ENCODE measurements around the gene HSD11B1.

HSD11B1 gene

GRCh38 chr1:209728466-209728865 is 23.8 kb downstream of the HSD11B1 start:
- DNase-seq, result no peak

GRCh38 chr1:209729436-209729835 is 24.8 kb downstream of the HSD11B1 start:
- no peak for DNase-seq

GRCh38 chr1:209732725-209733124 is 28.1 kb downstream of the HSD11B1 start:
- no peak for DNase-seq

- DNase-seq, result no peak
These were observed 29.0 kb downstream of the HSD11B1 start for GRCh38 chr1:209733409-209734192.

- DNase-seq, result no peak
These were observed 32.0 kb downstream of the HSD11B1 start for GRCh38 chr1:209736490-209737117.

GRCh38 chr1:209737118-209737505 is 32.5 kb downstream of the HSD11B1 start:
- DNase-seq, result no peak

GRCh38 chr1:209738270-209738669 is 33.6 kb downstream of the HSD11B1 start:
- no peak for DNase-seq

- no peak for DNase-seq
These were observed 36.5 kb downstream of the HSD11B1 start for GRCh38 chr1:209741193-209741592.

GRCh38 chr1:209741889-209742288 is 37.2 kb downstream of the HSD11B1 start:
- no peak for DNase-seq

GRCh38 chr1:209742409-209743144 is 37.9 kb downstream of the HSD11B1 start:
- no peak for DNase-seq

- no peak for DNase-seq
These were observed 38.5 kb downstream of the HSD11B1 start for GRCh38 chr1:209743145-209743482.

GRCh38 chr1:209746451-209747165 is 42.0 kb downstream of the HSD11B1 start:
- DNase-seq, result peak; percentile 53

- peak; percentile 100 for DNase-seq
These were observed 43.1 kb downstream of the HSD11B1 start for GRCh38 chr1:209747580-209748262.

GRCh38 chr1:209748620-209749019 is 44.0 kb downstream of the HSD11B1 start:
- no peak for DNase-seq

GRCh38 chr1:209749205-209749604 is 44.6 kb downstream of the HSD11B1 start:
- DNase-seq, result no peak

- no peak for DNase-seq
These were observed 45.2 kb downstream of the HSD11B1 start for GRCh38 chr1:209749670-209750323.

GRCh38 chr1:209751627-209752231 is 47.1 kb downstream of the HSD11B1 start:
- no peak for DNase-seq

GRCh38 chr1:209752890-209753289 is 48.2 kb downstream of the HSD11B1 start:
- no peak for DNase-seq

GRCh38 chr1:209755256-209755655 is 50.6 kb downstream of the HSD11B1 start:
- no peak for DNase-seq

GRCh38 chr1:209755926-209756614 is 51.4 kb downstream of the HSD11B1 start, which contains the start of gene TRAF3IP3:
TSS of gene TRAF3IP3 (plus strand) at chr1:209756053. CDS start at chr1:209760040, 3,987 bp downstream.
- DNase-seq, result no peak

All from DMS53 (cell line).